DMS53 treated with DMSO at 0.1 percent for 48 hours (cell line): Measurements from ENCODE around the gene LDB1.

ENCODE experiments used
- DNase-seq: peaks from one replicate; lab custom pipeline; 2025; ENCODE audit not compliant: unreplicated experiment; lab: John Stamatoyannopoulos, UW

Gene LDB1

GRCh38 chr10:102113261-102113955 lies 6.8 kb downstream of the LDB1 start:
- no peak for DNase-seq

- DNase-seq = no peak
These were observed 7.9 kb downstream of the LDB1 start for GRCh38 chr10:102112210-102112817.

- DNase-seq = no peak
These were observed 8.9 kb downstream of the LDB1 start for GRCh38 chr10:102111276-102111675.

GRCh38 chr10:102109166-102110116 lies 10.7 kb downstream of the LDB1 start:
- no peak for DNase-seq

- DNase-seq = no peak
These were observed 13.2 kb downstream of the LDB1 start for GRCh38 chr10:102106998-102107397.

GRCh38 chr10:102102421-102102820 lies 17.7 kb downstream of the LDB1 start:
- no peak for DNase-seq

- DNase-seq = no peak
These were observed 19.0 kb downstream of the LDB1 start for GRCh38 chr10:102101152-102101551.

- no peak for DNase-seq
These were observed 23.7 kb downstream of the LDB1 start for GRCh38 chr10:102096449-102096848.

- no peak for DNase-seq
These were observed 29.4 kb downstream of the LDB1 start for GRCh38 chr10:102090772-102091171.

GRCh38 chr10:102086196-102086595 lies 34.0 kb downstream of the LDB1 start:
- DNase-seq = no peak

- no peak for DNase-seq
These were observed 34.8 kb downstream of the LDB1 start for GRCh38 chr10:102085336-102085735.

- DNase-seq = no peak
These were observed 36.6 kb downstream of the LDB1 start for GRCh38 chr10:102083541-102083940.

- DNase-seq = peak; percentile 78
These were observed 47.3 kb downstream of the LDB1 start for GRCh38 chr10:102072673-102073527.

- no peak for DNase-seq
These were observed 51.1 kb downstream of the LDB1 start for GRCh38 chr10:102069071-102069470.

- DNase-seq = no peak
These were observed 52.0 kb downstream of the LDB1 start for GRCh38 chr10:102068216-102068615.

- no peak for DNase-seq
These were observed 52.9 kb downstream of the LDB1 start for GRCh38 chr10:102067091-102067916.

GRCh38 chr10:102066399-102067088 lies 53.6 kb downstream of the LDB1 start:
- no peak for DNase-seq

- DNase-seq = peak; percentile 7
These were observed 54.4 kb downstream of the LDB1 start for GRCh38 chr10:102065561-102066398.
